Measurements from ENCODE around the gene ZSCAN29.

DNA sequence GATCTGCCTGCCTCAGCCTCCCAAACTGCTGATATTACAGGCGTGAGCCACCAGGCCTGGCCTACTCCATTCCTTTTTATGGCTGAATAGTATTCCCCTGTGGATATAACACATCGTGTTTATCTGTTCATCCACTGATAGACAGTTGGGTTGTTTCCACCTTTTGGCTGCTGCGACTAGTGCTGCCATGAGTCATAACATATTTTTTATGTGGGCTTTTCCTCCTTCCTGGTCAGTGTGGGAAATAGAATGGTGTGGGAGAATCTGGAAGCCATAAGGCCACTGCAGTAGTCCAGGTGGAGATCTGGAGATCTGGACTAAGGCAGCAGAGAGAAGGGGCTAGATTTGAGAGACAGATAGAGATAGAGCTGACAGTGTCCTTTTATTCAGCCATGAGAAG is 56.7 kb downstream of the ZSCAN29 start:
- TF ChIP-seq, protein P1, sequence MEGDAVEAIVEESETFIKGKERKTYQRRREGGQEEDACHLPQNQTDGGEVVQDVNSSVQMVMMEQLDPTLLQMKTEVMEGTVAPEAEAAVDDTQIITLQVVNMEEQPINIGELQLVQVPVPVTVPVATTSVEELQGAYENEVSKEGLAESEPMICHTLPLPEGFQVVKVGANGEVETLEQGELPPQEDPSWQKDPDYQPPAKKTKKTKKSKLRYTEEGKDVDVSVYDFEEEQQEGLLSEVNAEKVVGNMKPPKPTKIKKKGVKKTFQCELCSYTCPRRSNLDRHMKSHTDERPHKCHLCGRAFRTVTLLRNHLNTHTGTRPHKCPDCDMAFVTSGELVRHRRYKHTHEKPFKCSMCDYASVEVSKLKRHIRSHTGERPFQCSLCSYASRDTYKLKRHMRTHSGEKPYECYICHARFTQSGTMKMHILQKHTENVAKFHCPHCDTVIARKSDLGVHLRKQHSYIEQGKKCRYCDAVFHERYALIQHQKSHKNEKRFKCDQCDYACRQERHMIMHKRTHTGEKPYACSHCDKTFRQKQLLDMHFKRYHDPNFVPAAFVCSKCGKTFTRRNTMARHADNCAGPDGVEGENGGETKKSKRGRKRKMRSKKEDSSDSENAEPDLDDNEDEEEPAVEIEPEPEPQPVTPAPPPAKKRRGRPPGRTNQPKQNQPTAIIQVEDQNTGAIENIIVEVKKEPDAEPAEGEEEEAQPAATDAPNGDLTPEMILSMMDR (IDR thresholded peaks at IDR 0.05) = no peak
- no peak for TF ChIP-seq POLR2A (IDR thresholded peaks at IDR 0.05)

All from adrenal gland (tissue), 5 donors.